A673 (cell line): ENCODE results near the gene ADAMTS14.

Experiments used
- EZH2 ChIP-seq: fragments of 200-600 bp; sonication (generic); IDR thresholded peaks from 2 replicates; pipeline ENCODE4 v1.6.1; 2017; ENCODE audit warnings: borderline replicate concordance, low read depth, mild to moderate bottlenecking, mixed read lengths, antibody characterized with exemption, low read length; ENCODE audit not compliant: poor library complexity, severe bottlenecking
- TF ChIP-seq, protein P1 (sequence below): fragments of 300-800, 200-600 bp; sonication (generic); conservative IDR thresholded peaks from 2 replicates; pipeline ENCODE4 v1.5.1; 2017; ENCODE audit warnings: low read depth, mild to moderate bottlenecking, antibody characterized with exemption, low read length, moderate library complexity, mixed read lengths

GRCh38 chr10:70737250-70737649 is 64.9 kb downstream of the ADAMTS14 start:
- TF ChIP-seq, protein P1, sequence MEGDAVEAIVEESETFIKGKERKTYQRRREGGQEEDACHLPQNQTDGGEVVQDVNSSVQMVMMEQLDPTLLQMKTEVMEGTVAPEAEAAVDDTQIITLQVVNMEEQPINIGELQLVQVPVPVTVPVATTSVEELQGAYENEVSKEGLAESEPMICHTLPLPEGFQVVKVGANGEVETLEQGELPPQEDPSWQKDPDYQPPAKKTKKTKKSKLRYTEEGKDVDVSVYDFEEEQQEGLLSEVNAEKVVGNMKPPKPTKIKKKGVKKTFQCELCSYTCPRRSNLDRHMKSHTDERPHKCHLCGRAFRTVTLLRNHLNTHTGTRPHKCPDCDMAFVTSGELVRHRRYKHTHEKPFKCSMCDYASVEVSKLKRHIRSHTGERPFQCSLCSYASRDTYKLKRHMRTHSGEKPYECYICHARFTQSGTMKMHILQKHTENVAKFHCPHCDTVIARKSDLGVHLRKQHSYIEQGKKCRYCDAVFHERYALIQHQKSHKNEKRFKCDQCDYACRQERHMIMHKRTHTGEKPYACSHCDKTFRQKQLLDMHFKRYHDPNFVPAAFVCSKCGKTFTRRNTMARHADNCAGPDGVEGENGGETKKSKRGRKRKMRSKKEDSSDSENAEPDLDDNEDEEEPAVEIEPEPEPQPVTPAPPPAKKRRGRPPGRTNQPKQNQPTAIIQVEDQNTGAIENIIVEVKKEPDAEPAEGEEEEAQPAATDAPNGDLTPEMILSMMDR = no peak
- TF ChIP-seq EZH2 = no peak
